ENCODE data around the gene KCND3. TPM values are rescaled to one million over a fixed set of nuclear protein-coding genes. Genes with fewer than 3 reads are reported as not detected.

Gene KCND3
- total RNA-seq, 4 donors from 2014 or later: 1.4 to 3.5 (median 3.0) TPM

DNA sequence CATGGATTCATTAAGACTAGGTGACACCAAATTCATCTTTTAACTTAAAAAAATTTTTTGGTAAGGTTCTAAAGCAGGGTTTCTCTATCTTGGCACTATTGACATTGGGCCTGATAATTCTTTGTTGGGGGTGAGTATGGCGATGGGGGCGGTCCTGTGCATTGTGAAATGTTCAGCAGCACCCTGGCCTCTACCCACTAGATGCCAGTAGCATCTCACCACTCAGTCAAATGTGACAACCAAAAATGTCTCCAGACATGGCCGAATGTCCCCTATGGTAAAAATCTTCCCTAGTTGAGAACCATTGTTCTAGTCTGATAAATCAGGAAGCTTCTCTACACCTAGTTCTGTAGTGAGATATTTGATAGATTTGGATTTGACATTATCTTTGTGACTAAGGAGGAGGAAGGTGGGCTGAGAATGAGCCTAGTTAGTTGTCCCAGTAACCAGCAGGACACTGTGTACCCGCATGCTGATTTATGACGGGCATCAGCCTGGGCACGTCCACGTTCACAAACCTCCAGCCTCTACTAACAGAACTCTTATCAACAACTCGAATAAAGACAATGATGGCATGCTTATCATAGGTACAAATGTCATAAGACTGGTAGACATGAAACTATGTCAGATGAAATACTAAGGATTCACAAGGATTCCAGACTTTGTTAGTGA, 104.6 kb downstream of the KCND3 start:
- TF ChIP-seq, protein P1, sequence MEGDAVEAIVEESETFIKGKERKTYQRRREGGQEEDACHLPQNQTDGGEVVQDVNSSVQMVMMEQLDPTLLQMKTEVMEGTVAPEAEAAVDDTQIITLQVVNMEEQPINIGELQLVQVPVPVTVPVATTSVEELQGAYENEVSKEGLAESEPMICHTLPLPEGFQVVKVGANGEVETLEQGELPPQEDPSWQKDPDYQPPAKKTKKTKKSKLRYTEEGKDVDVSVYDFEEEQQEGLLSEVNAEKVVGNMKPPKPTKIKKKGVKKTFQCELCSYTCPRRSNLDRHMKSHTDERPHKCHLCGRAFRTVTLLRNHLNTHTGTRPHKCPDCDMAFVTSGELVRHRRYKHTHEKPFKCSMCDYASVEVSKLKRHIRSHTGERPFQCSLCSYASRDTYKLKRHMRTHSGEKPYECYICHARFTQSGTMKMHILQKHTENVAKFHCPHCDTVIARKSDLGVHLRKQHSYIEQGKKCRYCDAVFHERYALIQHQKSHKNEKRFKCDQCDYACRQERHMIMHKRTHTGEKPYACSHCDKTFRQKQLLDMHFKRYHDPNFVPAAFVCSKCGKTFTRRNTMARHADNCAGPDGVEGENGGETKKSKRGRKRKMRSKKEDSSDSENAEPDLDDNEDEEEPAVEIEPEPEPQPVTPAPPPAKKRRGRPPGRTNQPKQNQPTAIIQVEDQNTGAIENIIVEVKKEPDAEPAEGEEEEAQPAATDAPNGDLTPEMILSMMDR (IDR thresholded peaks at IDR 0.05): no peak
- TF ChIP-seq POLR2AphosphoS5 (IDR thresholded peaks at IDR 0.05): no peak
- TF ChIP-seq POLR2A (IDR thresholded peaks at IDR 0.05): no peak
- TF ChIP-seq EP300 (IDR thresholded peaks at IDR 0.05; ENCODE audit: low read depth): no peak
- intact Hi-C loops (cut with DNase I; ENCODE audit: low total_unique reads): no loop called here
- Histone ChIP-seq H3K9me3 (no peaks in the 10 kb centered on the region), H3K4me3 (no peak overlapping the region), H3K4me1 (peaks cover 0 to 12% (median 1%) of the 10 kb centered on the region in 4 donors), H3K27me3 (no peaks in the 10 kb centered on the region), H3K36me3 (no peaks in the 10 kb centered on the region), H3K27ac (no peak overlapping the region)
- in situ Hi-C loops (cut with MboI; ENCODE audit: low pct_ligation_motif_present in 1 of 4, low pct_unique_long_range_greater_than_20kb in 1 of 4, low sequenced_read_pairs in 3 of 4): no loop called here
- no peak for DNase-seq
- WGBS, 2 donors (ENCODE audit: low coverage in 1 of 2): 74 to 80% methylated on average over 4 to 8 of the region's 8 CpGs

DNA sequence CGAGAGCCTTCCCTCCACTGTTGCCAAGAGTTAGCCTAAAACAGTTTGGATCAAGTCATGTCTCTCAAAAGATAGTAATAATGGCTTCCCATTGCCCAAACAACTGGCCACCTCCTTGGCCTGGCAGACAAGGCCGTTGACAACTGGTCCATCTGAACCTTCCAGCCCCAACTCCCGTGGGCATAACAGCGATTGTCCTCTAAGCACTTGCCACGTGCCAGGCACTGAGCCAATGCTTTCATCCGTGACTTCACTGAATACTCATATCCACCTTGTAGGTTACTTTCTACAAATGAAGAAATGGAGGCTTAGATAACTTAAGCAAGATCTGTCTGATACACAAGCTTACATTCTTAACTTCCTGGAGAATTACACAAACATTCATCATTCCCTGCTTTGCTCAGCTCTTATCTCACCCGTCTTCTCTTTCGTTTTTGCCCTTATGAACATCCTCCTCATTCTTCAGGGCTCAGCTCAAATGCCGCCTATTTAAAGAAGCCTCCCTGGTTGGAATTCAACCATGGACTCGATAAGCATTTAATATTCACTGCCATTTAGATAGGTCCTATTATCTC, 106.4 kb downstream of the KCND3 start:
- Histone ChIP-seq H3K36me3 (no peaks in the 10 kb centered on the region), H3K4me1 (peaks cover 0 to 15% (median 4%) of the 10 kb centered on the region in 4 donors), H3K27ac (no peak overlapping the region), H3K27me3 (no peaks in the 10 kb centered on the region), H3K9me3 (no peaks in the 10 kb centered on the region), H3K4me3 (no peak overlapping the region)
- 47 to 68% methylated on average over 9 to 10 of the region's 10 CpGs for WGBS, 2 donors (ENCODE audit: low coverage in 1 of 2)
- no peak for DNase-seq
- intact Hi-C loops (cut with DNase I; ENCODE audit: low total_unique reads): no loop called here
- in situ Hi-C loops (cut with MboI; ENCODE audit: low pct_ligation_motif_present in 1 of 4, low pct_unique_long_range_greater_than_20kb in 1 of 4, low sequenced_read_pairs in 3 of 4): no loop called here
- no peak for TF ChIP-seq POLR2AphosphoS5 (IDR thresholded peaks at IDR 0.05)
- no peak for TF ChIP-seq EP300 (IDR thresholded peaks at IDR 0.05; ENCODE audit: low read depth)
- TF ChIP-seq, protein P1 (IDR thresholded peaks at IDR 0.05): no peak
- no peak for TF ChIP-seq POLR2A (IDR thresholded peaks at IDR 0.05)

DNA sequence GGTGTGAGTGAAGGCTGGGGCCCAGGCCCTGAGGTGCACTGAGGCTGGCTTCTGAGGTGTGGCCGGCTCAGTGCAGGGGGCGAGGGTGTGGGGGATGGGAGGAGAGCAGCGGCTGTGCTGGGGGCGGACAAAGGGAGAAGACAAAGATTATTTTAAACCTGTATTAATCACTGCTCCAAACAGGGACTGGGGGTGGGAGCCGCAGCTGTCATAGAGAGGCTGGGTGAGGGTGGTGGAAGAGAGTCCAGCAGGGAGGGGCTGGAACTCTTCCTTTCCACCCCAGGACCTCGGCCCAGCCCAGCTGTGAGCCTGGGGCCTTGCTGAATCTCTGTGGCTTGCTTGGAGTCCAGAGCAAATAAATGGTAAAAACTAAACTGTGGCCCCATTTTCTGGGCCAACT, 106.9 kb downstream of the KCND3 start:
- no peak for DNase-seq
- no peaks in the 10 kb centered on the region for H3K27me3 ChIP-seq
- H3K4me1 ChIP-seq: peaks cover 0 to 15% (median 4%) of the 10 kb centered on the region in 4 donors
- no peak overlapping the region for H3K27ac ChIP-seq
- WGBS, 2 donors (ENCODE audit: low coverage in 1 of 2): 76% methylated on average over 6 of the region's 6 CpGs; no CpG with 5 or more reads in 1 of the 2 donors
- intact Hi-C loops (cut with DNase I; ENCODE audit: low total_unique reads) (no loop called here), in situ Hi-C loops (cut with MboI; ENCODE audit: low pct_ligation_motif_present in 1 of 4, low pct_unique_long_range_greater_than_20kb in 1 of 4, low sequenced_read_pairs in 3 of 4) (no loop called here)
- H3K9me3 ChIP-seq: no peaks in the 10 kb centered on the region
- no peaks in the 10 kb centered on the region for H3K36me3 ChIP-seq
- TF ChIP-seq POLR2AphosphoS5 (IDR thresholded peaks at IDR 0.05): no peak
- TF ChIP-seq POLR2A (IDR thresholded peaks at IDR 0.05): no peak
- TF ChIP-seq, protein P1 (IDR thresholded peaks at IDR 0.05): no peak
- no peak for TF ChIP-seq EP300 (IDR thresholded peaks at IDR 0.05; ENCODE audit: low read depth)
- no peak overlapping the region for H3K4me3 ChIP-seq

DNA sequence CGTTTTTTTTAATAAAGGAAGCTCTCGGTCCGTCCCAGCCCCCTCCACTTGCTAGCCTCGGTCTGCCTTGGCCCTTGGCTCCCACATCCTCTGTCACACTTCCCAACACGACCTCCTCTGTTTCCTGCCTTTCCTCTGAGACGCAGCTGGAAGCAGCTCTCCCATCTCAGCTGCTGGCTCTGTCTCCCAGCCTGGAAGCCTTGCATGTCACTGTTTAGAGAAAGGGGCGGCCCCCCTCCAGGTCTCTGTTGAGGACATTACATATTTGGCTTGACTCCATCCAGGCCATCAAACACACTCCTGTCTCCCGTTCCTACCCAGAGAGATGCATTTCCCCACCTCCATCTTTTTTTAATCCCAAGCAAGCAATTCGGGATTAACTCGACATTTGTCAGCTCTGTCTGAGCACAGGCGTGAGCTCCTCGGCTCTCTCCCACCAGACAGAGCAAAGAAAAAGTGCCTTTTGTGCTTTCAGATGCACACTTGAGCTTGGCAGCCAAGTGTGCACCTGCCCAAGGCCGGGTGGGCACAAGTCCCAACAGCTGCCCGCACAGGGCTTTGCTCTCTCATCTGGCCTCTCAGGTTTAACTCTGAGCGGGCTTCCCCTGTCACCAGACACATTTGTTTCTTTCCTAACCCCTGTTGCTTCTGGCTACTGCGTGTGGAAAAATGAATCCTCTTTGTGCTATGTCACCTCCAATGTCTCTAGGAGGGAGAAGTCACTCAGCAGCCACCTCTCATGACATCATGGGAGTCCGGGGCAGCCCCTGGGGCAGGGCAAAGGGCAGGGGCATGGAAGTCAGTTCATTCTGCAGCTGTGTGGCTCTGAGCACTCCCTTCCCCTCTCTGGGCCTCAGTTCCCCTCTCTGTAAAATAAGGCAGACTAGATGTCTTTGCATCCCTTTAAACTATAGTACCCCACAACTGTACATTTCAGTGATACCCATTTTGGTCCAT, 108.3 kb downstream of the KCND3 start:
- Histone ChIP-seq H3K27ac (peak overlapping the region in 1 of 4 donors; percentile 1), H3K9me3 (no peaks in the 10 kb centered on the region), H3K36me3 (no peaks in the 10 kb centered on the region), H3K4me1 (peaks cover 0 to 15% (median 4%) of the 10 kb centered on the region in 4 donors), H3K27me3 (no peaks in the 10 kb centered on the region), H3K4me3 (no peak overlapping the region)
- TF ChIP-seq, protein P1 (IDR thresholded peaks at IDR 0.05): no peak
- TF ChIP-seq EP300 (IDR thresholded peaks at IDR 0.05; ENCODE audit: low read depth): no peak
- no peak for TF ChIP-seq POLR2AphosphoS5 (IDR thresholded peaks at IDR 0.05)
- TF ChIP-seq POLR2A (IDR thresholded peaks at IDR 0.05): no peak
- DNase-seq: peak; percentile 12
- in situ Hi-C loops (cut with MboI; ENCODE audit: low pct_ligation_motif_present in 1 of 4, low pct_unique_long_range_greater_than_20kb in 1 of 4, low sequenced_read_pairs in 3 of 4): no loop called here
- intact Hi-C loops (cut with DNase I; ENCODE audit: low total_unique reads): no loop called here
- 36 to 45% methylated on average over 6 to 17 of the region's 17 CpGs for WGBS, 2 donors (ENCODE audit: low coverage in 1 of 2)
